ENCODE measurements around the gene ICAM4.

- TF ChIP-seq CTCF (IDR thresholded peaks at IDR 0.05; ENCODE audit: low read depth, low read length, poor library complexity, severe bottlenecking), result no peak
- TF ChIP-seq EZH2phosphoT487 (IDR thresholded peaks at IDR 0.05; ENCODE audit: borderline replicate concordance, low read length), result no peak
Measured at GRCh38 chr19:10328558-10329429, 42.0 kb downstream of the ICAM4 start.

Data from DOHH2 (cell line).